MM.1S (cell line): ENCODE data around the gene CCL15.

Experiments used
- EZH2 ChIP-seq: fragments of 300-600 bp; sonication (generic); optimal IDR thresholded peaks from 2 replicates; pipeline ENCODE3; 2017; ENCODE audit warnings: low read depth, mild to moderate bottlenecking, antibody characterized with exemption, low read length, mixed read lengths
- EZH2phosphoT487 ChIP-seq: fragments of 300-600 bp; sonication (generic); IDR thresholded peaks from 2 replicates; pipeline ENCODE4 v1.6.1; 2018; ENCODE audit warnings: antibody characterized with exemption, low read length
- TF ChIP-seq, protein P1 (sequence below): fragments of 300-600 bp; sonication (generic); IDR thresholded peaks from 2 replicates; pipeline ENCODE4 v1.5.1; 2016; ENCODE audit warnings: antibody characterized with exemption, low read length, mixed read lengths

DNA sequence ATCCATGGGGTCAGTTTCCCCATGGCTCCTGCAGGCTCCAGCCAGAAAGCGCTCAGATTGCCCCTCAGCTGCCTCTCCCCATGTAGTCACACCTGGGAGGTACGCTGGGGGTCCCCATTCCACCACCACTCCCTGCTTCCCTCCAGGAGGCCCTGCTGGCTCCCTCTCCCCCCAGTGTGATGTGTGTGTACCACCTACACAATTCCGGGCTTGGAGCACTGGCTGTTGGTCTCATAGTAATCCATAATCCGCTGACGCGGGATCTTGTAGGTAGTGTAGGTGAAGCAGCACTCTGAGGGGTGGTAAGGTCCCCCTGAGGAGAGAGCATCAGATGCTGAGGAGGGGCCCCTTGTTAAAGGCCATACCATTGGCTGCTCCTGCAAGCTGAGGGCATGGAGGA, 17.2 kb downstream of the CCL15 start:
- TF ChIP-seq, protein P1, sequence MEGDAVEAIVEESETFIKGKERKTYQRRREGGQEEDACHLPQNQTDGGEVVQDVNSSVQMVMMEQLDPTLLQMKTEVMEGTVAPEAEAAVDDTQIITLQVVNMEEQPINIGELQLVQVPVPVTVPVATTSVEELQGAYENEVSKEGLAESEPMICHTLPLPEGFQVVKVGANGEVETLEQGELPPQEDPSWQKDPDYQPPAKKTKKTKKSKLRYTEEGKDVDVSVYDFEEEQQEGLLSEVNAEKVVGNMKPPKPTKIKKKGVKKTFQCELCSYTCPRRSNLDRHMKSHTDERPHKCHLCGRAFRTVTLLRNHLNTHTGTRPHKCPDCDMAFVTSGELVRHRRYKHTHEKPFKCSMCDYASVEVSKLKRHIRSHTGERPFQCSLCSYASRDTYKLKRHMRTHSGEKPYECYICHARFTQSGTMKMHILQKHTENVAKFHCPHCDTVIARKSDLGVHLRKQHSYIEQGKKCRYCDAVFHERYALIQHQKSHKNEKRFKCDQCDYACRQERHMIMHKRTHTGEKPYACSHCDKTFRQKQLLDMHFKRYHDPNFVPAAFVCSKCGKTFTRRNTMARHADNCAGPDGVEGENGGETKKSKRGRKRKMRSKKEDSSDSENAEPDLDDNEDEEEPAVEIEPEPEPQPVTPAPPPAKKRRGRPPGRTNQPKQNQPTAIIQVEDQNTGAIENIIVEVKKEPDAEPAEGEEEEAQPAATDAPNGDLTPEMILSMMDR: no peak
- TF ChIP-seq EZH2 (no peak), EZH2phosphoT487 (no peak)
